Nephron progenitor cell (in vitro differentiated cells): Measurements from ENCODE around the gene FBXL20.
A peak's percentile ranks its signal among the peaks of the same experiment; 100 is the strongest.

ENCODE experiments used
- DNase-seq: peaks from one replicate; pipeline ENCODE4 v3.0.0; 2021
- H3K27ac Mint-ChIP-seq: 2 replicates; pipeline ENCODE4 v1.8.0; 2021; ENCODE audit warnings: mild to moderate bottlenecking, moderate library complexity, mixed read lengths
- H3K27me3 Mint-ChIP-seq: 2 replicates; pipeline ENCODE4 v1.8.0; 2021; ENCODE audit warnings: mild to moderate bottlenecking, low read depth, mixed read lengths; ENCODE audit not compliant: poor library complexity
- H3K36me3 Mint-ChIP-seq: 2 replicates; pipeline ENCODE4 v1.8.0; 2021; ENCODE audit warnings: low read depth, mixed read lengths
- H3K4me1 Mint-ChIP-seq: 2 replicates; pipeline ENCODE4 v1.8.0; 2021; ENCODE audit warnings: mixed read lengths
- H3K4me3 Mint-ChIP-seq: 2 replicates; pipeline ENCODE4 v1.8.0; 2021; ENCODE audit warnings: mild to moderate bottlenecking, moderate library complexity, mixed read lengths
- H3K9me3 Mint-ChIP-seq: 2 replicates; pipeline ENCODE4 v1.8.0; 2021; ENCODE audit warnings: mild to moderate bottlenecking, moderate library complexity, mixed read lengths
- CTCF ChIP-seq: fragments of 200-600 bp; sonication (generic); IDR thresholded peaks from 2 replicates; pipeline ENCODE4 v1.5.0; 2021; ENCODE audit warnings: antibody characterized with exemption

The FBXL20 gene

GRCh38 chr17:39231591-39232551 lies 169.6 kb downstream of the FBXL20 start:
- H3K27ac Mint-ChIP-seq = no peak overlapping the region
- no peaks in the 10 kb centered on the region for H3K9me3 Mint-ChIP-seq
- peak; percentile 81 for DNase-seq
- peak overlapping the region; percentile 4 for H3K4me3 Mint-ChIP-seq
- peaks cover 56% of the 10 kb centered on the region for H3K4me1 Mint-ChIP-seq
- peak; percentile 78 for TF ChIP-seq CTCF
- no peaks in the 10 kb centered on the region for H3K36me3 Mint-ChIP-seq
- H3K27me3 Mint-ChIP-seq = peaks cover 12% of the 10 kb centered on the region

- Mint-ChIP-seq H3K9me3 (no peaks in the 10 kb centered on the region), H3K4me3 (no peak overlapping the region), H3K27me3 (peaks cover 12% of the 10 kb centered on the region), H3K36me3 (no peaks in the 10 kb centered on the region), H3K27ac (no peak overlapping the region), H3K4me1 (peaks cover 63% of the 10 kb centered on the region)
- no peak for DNase-seq
- no peak for TF ChIP-seq CTCF
These were observed 170.3 kb downstream of the FBXL20 start for GRCh38 chr17:39231091-39231561.

- no peak for TF ChIP-seq CTCF
- H3K27me3 Mint-ChIP-seq = peaks cover 19% of the 10 kb centered on the region
- DNase-seq = no peak
- H3K9me3 Mint-ChIP-seq = no peaks in the 10 kb centered on the region
- no peak overlapping the region for H3K27ac Mint-ChIP-seq
- no peak overlapping the region for H3K4me3 Mint-ChIP-seq
- no peaks in the 10 kb centered on the region for H3K36me3 Mint-ChIP-seq
- peaks cover 63% of the 10 kb centered on the region for H3K4me1 Mint-ChIP-seq
These were observed 171.1 kb downstream of the FBXL20 start for GRCh38 chr17:39230361-39230760.

- Mint-ChIP-seq H3K9me3 (no peaks in the 10 kb centered on the region), H3K27me3 (peaks cover 28% of the 10 kb centered on the region), H3K36me3 (no peaks in the 10 kb centered on the region), H3K27ac (no peak overlapping the region), H3K4me3 (peak overlapping the region; percentile 15), H3K4me1 (peaks cover 67% of the 10 kb centered on the region)
- no peak for DNase-seq
- no peak for TF ChIP-seq CTCF
These were observed 172.0 kb downstream of the FBXL20 start for GRCh38 chr17:39229274-39229913.

- DNase-seq = no peak
- Mint-ChIP-seq H3K27me3 (peaks cover 47% of the 10 kb centered on the region), H3K4me1 (peaks cover 79% of the 10 kb centered on the region), H3K9me3 (no peaks in the 10 kb centered on the region), H3K4me3 (peak overlapping the region; percentile 29), H3K36me3 (no peaks in the 10 kb centered on the region), H3K27ac (no peak overlapping the region)
- TF ChIP-seq CTCF = no peak
These were observed 174.0 kb downstream of the FBXL20 start for GRCh38 chr17:39227364-39227919.
